K562 (cell line): ENCODE data around the gene B3GNT9. TPM values are rescaled to one million over a fixed set of nuclear protein-coding genes. Genes with fewer than 3 reads are reported as not detected.

Source experiments
- E2F3 ChIP-seq: fragments of 250-450 bp; sonication (Bioruptor Pico); IDR thresholded peaks from 2 replicates; pipeline ENCODE4 v1.4.0; 2020; ENCODE audit warnings: mild to moderate bottlenecking
- EWSR1 ChIP-seq: fragments of 450-650 bp; IDR thresholded peaks from 2 replicates; pipeline ENCODE4 v1.6.1; 2018; ENCODE audit warnings: borderline replicate concordance, mild to moderate bottlenecking, low read depth, moderate library complexity; ENCODE audit not compliant: partially characterized antibody
- FOXP1 ChIP-seq: sonication (generic); formaldehyde crosslinking; IDR thresholded peaks from 2 replicates; pipeline ENCODE4 v1.8.0; 2022; ENCODE audit warnings: mild to moderate bottlenecking, missing genetic modification reagents
- HEY1 ChIP-seq: fragments of 250-450 bp; sonication (Bioruptor Pico); IDR thresholded peaks from 2 replicates; pipeline ENCODE4 v1.5.0; 2020; ENCODE audit warnings: mild to moderate bottlenecking, moderate library complexity, borderline replicate concordance
- MTF1 ChIP-seq: fragments of 250-450 bp; sonication (Bioruptor Pico); IDR thresholded peaks from 2 replicates; pipeline ENCODE4 v1.9.0; 2021; ENCODE audit warnings: moderate library complexity, mild to moderate bottlenecking, inconsistent platforms, borderline replicate concordance
- MYC ChIP-seq, 2 experiments: fragments of 250-450 bp in 1 of 2; sonication (Bioruptor Pico) in 1 of 2; IDR thresholded peaks; 2 replicates each; pipeline versions ENCODE4 v1.5.1 to v1.6.1; 2012 to 2021; ENCODE audit warnings: low read depth in 2 of 2, borderline replicate concordance in 1 of 2, improper control_type of control experiment in 1 of 2, low read length in 1 of 2, mild to moderate bottlenecking in 1 of 2, moderate library complexity in 1 of 2
- OTX1 ChIP-seq: fragments of 450-650 bp; formaldehyde crosslinking; IDR thresholded peaks from 2 replicates; pipeline ENCODE4 v1.4.0; 2022; ENCODE audit warnings: mild to moderate bottlenecking
- RAD51 ChIP-seq: fragments of 450-650 bp; IDR thresholded peaks from 2 replicates; pipeline ENCODE4 v1.7.1; 2016; ENCODE audit warnings: low read depth, mild to moderate bottlenecking, borderline replicate concordance
- SP2 ChIP-seq: IDR thresholded peaks from 2 replicates; pipeline ENCODE4 v1.6.1; 2011; ENCODE audit warnings: mild to moderate bottlenecking, low read depth, low read length, moderate library complexity; ENCODE audit not compliant: poor library complexity, severe bottlenecking; ENCODE audit errors: extremely low read depth
- SUPT5H ChIP-seq: fragments of 450-650 bp; IDR thresholded peaks from 2 replicates; pipeline ENCODE4 v1.6.1; 2016
- TBL1XR1 ChIP-seq, 2 experiments: IDR thresholded peaks; 2 replicates each; pipeline ENCODE4 v1.6.1; 2012; ENCODE audit warnings: improper control_type of control experiment in 2 of 2, low read length in 2 of 2, mild to moderate bottlenecking in 1 of 2
- TEAD2 ChIP-seq: fragments of 450-650 bp; IDR thresholded peaks from 2 replicates; pipeline ENCODE4 v1.6.1; 2016; ENCODE audit warnings: missing genetic modification characterization, control low read depth, missing compliant biosample characterization
- ZNF12 ChIP-seq: sonication (generic); formaldehyde crosslinking; IDR thresholded peaks from 2 replicates; pipeline ENCODE4 v1.4.0; 2020; ENCODE audit warnings: mild to moderate bottlenecking, missing genetic modification reagents
- ZNF830 ChIP-seq: fragments of 250-450 bp; sonication (Bioruptor Pico); IDR thresholded peaks from 2 replicates; pipeline ENCODE4 v1.5.0; 2021; ENCODE audit warnings: mild to moderate bottlenecking
- polyA plus RNA-seq, 8 experiments: library from polyadenylated mRNA; depleted of rRNA in 4 of 8; stranded (reverse) in 5 of 8; unstranded in 3 of 8; fragments of >200 nt; fragmentation: Nextera tagmentation in 2 of 8; fragmentation: Illumina TruSeq in 1 of 8; extraction: Ambion mirVana in 2 of 8; extraction: Trizol in 1 of 8; gene quantifications; 2 replicates each; pipeline versions ENCODE4 v1.2.1 to v1.2.3, GENCODE V29; 2011 to 2014; ENCODE audit warnings: inconsistent platforms in 1 of 8, missing spikeins in 1 of 8
- total RNA-seq, 7 experiments: library from RNA; depleted of rRNA in 6 of 7; stranded (reverse); fragments of >200 nt in 6 of 7; fragmentation: Illumina TruSeq in 2 of 7; extraction: Trizol in 2 of 7; gene quantifications; 2 replicates each; pipeline versions ENCODE4 v1.2.1 to v1.2.3, GENCODE V29; 2011 to 2021; ENCODE audit warnings: low replicate concordance in 1 of 7
- TF ChIP-seq, protein P1 (sequence below): fragments of 450-650 bp; IDR thresholded peaks from 2 replicates; pipeline ENCODE4 v1.6.1; 2016; ENCODE audit warnings: antibody characterized with exemption
- TF ChIP-seq, protein P2 (sequence below): fragments of 450-650 bp; formaldehyde crosslinking; IDR thresholded peaks from 2 replicates; pipeline ENCODE4 v1.4.0; 2020; ENCODE audit warnings: mild to moderate bottlenecking, moderate library complexity
- TF ChIP-seq, protein P3 (sequence below): sonication (generic); formaldehyde crosslinking; IDR thresholded peaks from 2 replicates; pipeline ENCODE4 v1.8.0; 2022; ENCODE audit warnings: mild to moderate bottlenecking, missing genetic modification reagents
- TF ChIP-seq, protein P4 (sequence below): fragments of 450-650 bp; IDR thresholded peaks from 2 replicates; pipeline ENCODE4 v1.6.1; 2018; ENCODE audit warnings: mild to moderate bottlenecking, low read depth; ENCODE audit not compliant: partially characterized antibody
- TF ChIP-seq, protein P5 (sequence below): fragments of 450-650 bp; IDR thresholded peaks from 2 replicates; pipeline ENCODE4 v1.6.1; 2017; ENCODE audit warnings: mild to moderate bottlenecking, moderate library complexity

B3GNT9 gene
- total and polyA plus RNA-seq, 9 of the 15 experiments (the other 6 are each of a cell fraction or from before 2014, with no cell fraction given) = 0.01 to 1.8 (median 1.1) TPM; not detected in 1

DNA sequence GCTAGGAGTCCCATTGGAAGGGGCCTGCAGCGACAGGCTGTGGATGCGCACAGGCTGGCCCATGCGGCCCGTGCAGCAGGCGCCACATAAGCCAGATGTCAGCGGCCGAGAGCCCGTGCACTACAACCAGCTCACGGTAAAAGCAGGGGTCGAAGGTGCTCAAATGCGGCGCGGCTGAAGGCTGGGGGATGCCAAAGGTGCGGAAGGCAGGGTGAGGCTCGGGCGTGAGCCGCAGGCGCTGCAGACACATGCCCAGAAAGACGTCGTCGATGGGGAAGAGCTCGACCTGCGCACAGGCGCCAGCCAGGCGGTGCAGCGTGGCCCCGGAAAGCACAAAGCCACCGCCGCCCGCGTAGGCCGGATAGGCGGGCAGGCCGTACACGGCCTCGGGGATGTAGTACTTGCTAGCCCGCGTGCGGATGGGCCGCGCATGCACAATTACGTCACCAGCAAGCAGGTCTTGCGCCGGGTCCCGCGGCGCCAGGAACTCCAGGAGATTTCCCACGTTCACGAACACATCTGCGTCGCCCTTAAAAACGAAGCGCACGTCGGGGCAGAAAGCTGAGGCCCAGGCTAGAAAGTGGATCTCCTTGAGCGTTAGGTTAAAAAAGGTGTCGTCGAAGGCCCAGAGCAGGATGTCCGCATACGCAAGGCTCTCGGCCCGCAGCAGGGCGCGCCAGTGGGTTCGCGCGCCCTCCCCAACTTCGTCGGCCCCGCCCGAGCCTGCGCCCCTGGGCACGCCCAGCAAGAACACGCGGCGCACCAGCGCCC lies 1.3 kb downstream of the B3GNT9 start (continued):
- TF ChIP-seq, protein P1, sequence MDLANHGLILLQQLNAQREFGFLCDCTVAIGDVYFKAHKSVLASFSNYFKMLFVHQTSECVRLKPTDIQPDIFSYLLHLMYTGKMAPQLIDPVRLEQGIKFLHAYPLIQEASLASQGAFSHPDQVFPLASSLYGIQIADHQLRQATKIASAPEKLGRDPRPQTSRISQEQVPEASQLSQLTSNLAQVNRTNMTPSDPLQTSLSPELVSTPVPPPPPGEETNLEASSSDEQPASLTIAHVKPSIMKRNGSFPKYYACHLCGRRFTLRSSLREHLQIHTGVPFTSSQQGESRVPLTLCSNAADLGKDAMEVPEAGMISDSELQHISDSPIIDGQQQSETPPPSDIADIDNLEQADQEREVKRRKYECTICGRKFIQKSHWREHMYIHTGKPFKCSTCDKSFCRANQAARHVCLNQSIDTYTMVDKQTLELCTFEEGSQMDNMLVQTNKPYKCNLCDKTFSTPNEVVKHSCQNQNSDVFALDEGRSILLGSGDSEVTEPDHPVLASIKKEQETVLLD = no peak
- TF ChIP-seq RAD51 (no peak), HEY1 (CRISPR knock-in tag) (no peak), MYC (IDR thresholded peaks at IDR 0.05; ENCODE audit: low read depth, low read length) (no peak), MYC (CRISPR knock-in tag; IDR thresholded peaks at IDR 0.05; ENCODE audit: borderline replicate concordance, low read depth) (no peak), SUPT5H (0 out of 2 replicates have a peak, but pooled peaks have one; percentile 29), TEAD2 (tag) (no peak), ZNF830 (no peak), SP2 (no peak), EWSR1 (no peak), TBL1XR1 (IDR thresholded peaks at IDR 0.05; ENCODE audit: low read length in 2 of 2) (no peak), OTX1 (CRISPR knock-in tag) (no peak), FOXP1 (no peak), MTF1 (CRISPR knock-in tag) (no peak), E2F3 (CRISPR knock-in tag) (no peak), ZNF12 (CRISPR knock-in tag) (no peak)
- TF ChIP-seq, protein P2, sequence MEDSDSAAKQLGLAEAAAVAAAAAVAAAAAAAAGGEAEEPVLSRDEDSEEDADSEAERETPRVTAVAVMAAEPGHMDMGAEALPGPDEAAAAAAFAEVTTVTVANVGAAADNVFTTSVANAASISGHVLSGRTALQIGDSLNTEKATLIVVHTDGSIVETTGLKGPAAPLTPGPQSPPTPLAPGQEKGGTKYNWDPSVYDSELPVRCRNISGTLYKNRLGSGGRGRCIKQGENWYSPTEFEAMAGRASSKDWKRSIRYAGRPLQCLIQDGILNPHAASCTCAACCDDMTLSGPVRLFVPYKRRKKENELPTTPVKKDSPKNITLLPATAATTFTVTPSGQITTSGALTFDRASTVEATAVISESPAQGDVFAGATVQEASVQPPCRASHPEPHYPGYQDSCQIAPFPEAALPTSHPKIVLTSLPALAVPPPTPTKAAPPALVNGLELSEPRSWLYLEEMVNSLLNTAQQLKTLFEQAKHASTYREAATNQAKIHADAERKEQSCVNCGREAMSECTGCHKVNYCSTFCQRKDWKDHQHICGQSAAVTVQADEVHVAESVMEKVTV (CRISPR knock-in tag) = no peak
- TF ChIP-seq, protein P3, sequence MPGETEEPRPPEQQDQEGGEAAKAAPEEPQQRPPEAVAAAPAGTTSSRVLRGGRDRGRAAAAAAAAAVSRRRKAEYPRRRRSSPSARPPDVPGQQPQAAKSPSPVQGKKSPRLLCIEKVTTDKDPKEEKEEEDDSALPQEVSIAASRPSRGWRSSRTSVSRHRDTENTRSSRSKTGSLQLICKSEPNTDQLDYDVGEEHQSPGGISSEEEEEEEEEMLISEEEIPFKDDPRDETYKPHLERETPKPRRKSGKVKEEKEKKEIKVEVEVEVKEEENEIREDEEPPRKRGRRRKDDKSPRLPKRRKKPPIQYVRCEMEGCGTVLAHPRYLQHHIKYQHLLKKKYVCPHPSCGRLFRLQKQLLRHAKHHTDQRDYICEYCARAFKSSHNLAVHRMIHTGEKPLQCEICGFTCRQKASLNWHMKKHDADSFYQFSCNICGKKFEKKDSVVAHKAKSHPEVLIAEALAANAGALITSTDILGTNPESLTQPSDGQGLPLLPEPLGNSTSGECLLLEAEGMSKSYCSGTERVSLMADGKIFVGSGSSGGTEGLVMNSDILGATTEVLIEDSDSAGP (CRISPR knock-in tag) = no peak
- TF ChIP-seq, protein P4, sequence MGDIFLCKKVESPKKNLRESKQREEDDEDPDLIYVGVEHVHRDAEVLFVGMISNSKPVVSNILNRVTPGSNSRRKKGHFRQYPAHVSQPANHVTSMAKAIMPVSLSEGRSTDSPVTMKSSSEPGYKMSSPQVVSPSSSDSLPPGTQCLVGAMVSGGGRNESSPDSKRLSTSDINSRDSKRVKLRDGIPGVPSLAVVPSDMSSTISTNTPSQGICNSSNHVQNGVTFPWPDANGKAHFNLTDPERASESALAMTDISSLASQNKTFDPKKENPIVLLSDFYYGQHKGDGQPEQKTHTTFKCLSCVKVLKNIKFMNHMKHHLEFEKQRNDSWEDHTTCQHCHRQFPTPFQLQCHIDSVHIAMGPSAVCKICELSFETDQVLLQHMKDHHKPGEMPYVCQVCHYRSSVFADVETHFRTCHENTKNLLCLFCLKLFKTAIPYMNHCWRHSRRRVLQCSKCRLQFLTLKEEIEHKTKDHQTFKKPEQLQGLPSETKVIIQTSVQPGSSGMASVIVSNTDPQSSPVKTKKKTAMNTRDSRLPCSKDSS = no peak
- TF ChIP-seq, protein P5, sequence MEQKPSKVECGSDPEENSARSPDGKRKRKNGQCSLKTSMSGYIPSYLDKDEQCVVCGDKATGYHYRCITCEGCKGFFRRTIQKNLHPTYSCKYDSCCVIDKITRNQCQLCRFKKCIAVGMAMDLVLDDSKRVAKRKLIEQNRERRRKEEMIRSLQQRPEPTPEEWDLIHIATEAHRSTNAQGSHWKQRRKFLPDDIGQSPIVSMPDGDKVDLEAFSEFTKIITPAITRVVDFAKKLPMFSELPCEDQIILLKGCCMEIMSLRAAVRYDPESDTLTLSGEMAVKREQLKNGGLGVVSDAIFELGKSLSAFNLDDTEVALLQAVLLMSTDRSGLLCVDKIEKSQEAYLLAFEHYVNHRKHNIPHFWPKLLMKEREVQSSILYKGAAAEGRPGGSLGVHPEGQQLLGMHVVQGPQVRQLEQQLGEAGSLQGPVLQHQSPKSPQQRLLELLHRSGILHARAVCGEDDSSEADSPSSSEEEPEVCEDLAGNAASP = no peak
- TF ChIP-seq, all 486 proteins: peak for 4
